AG04450 (cell line): ENCODE data around the gene CDC42BPA. TPM values are rescaled to one million over a fixed set of nuclear protein-coding genes. Genes with fewer than 3 reads are reported as not detected.

Experiments
- CTCF ChIA-PET: fragments of 300-600, 350-600 bp; formaldehyde crosslinking; extraction: SDS; loops from one replicate; lab custom pipeline; 2022; ENCODE audit warnings: antibody characterized with exemption, inconsistent platforms; lab: Charles Lee
- POLR2A ChIA-PET: fragments of 350-600 bp; formaldehyde crosslinking; extraction: SDS; loops from one replicate; lab custom pipeline; 2021; ENCODE audit warnings: antibody characterized with exemption, inconsistent platforms; lab: Yijun Ruan, JAX
- DNase-seq: peaks from one replicate; pipeline ENCODE4 v3.0.0-alpha.2; 2011; ENCODE audit warnings: low read depth, low spot score
- H3K27ac ChIP-seq: one replicate; pipeline ENCODE4 v1.5.1; 2012; ENCODE audit warnings: low read depth, low read length, control low read depth
- H3K27me3 ChIP-seq: one replicate; pipeline ENCODE4 v1.6.0; 2012; ENCODE audit warnings: low read length; ENCODE audit not compliant: control insufficient read depth, insufficient read depth
- H3K4me3 ChIP-seq: 2 replicates; pipeline ENCODE4 v1.5.1; 2011; ENCODE audit warnings: mild to moderate bottlenecking, low read depth, low read length, control low read depth
- H3K9me3 ChIP-seq: 2 replicates; pipeline ENCODE4 v1.5.1; 2012; ENCODE audit warnings: low read length; ENCODE audit not compliant: control insufficient read depth, insufficient read depth
- CTCF ChIP-seq: IDR thresholded peaks from 2 replicates; pipeline ENCODE4 v1.5.1; 2011; ENCODE audit warnings: low read depth, low read length, control low read depth, inconsistent platforms
- polyA plus RNA-seq: library from polyadenylated mRNA; depleted of rRNA; stranded (reverse); fragments of >200 nt; gene quantifications from 2 replicates; pipeline ENCODE4 v1.2.3, GENCODE V29; 2011

The CDC42BPA gene
- polyA plus RNA-seq, 1 experiment: 30.7 TPM

GRCh38 chr1:227167276-227168101 lies 150.8 kb downstream of the CDC42BPA start:
- ChIA-PET POLR2A (no interaction called here), CTCF (no interaction called here)
- no peak for TF ChIP-seq CTCF

GRCh38 chr1:227166559-227166958 lies 151.7 kb downstream of the CDC42BPA start:
- H3K4me3 ChIP-seq: no peak overlapping the region
- no peak for DNase-seq
- no peak for TF ChIP-seq CTCF
- ChIA-PET POLR2A (no interaction called here), CTCF (no interaction called here)
- no peaks in the 10 kb centered on the region for H3K27me3 ChIP-seq
- H3K9me3 ChIP-seq: no peaks in the 10 kb centered on the region
- H3K27ac ChIP-seq: no peak overlapping the region

More at GRCh38 chr1:227167276-227168101, 150.8 kb downstream of the CDC42BPA start:
- Histone ChIP-seq H3K9me3 (no peaks in the 10 kb centered on the region), H3K27me3 (no peaks in the 10 kb centered on the region), H3K27ac (no peak overlapping the region), H3K4me3 (no peak overlapping the region)
- no peak for DNase-seq

- POLR2A ChIA-PET: no interaction called here
- no peak overlapping the region for H3K4me3 ChIP-seq
- no peaks in the 10 kb centered on the region for H3K9me3 ChIP-seq
- no peak for DNase-seq
- no peaks in the 10 kb centered on the region for H3K27me3 ChIP-seq
- CTCF ChIA-PET: no interaction called here
- no peak for TF ChIP-seq CTCF
- H3K27ac ChIP-seq: no peak overlapping the region
Measured at GRCh38 chr1:227161470-227161869, 156.8 kb downstream of the CDC42BPA start.

GRCh38 chr1:227156520-227156919 lies 161.8 kb downstream of the CDC42BPA start:
- no peak for DNase-seq
- no peak overlapping the region for H3K4me3 ChIP-seq
- H3K27ac ChIP-seq: no peak overlapping the region
- H3K9me3 ChIP-seq: no peaks in the 10 kb centered on the region
- ChIA-PET POLR2A (no interaction called here), CTCF (interaction anchor here (0.7 kb wide), 1 partner anchor 256 kb away, joined by 3 read pairs; no protein-coding TSS in a partner anchor)
- no peak for TF ChIP-seq CTCF
- H3K27me3 ChIP-seq: no peaks in the 10 kb centered on the region

GRCh38 chr1:227155688-227156087 lies 162.6 kb downstream of the CDC42BPA start:
- H3K27me3 ChIP-seq: no peaks in the 10 kb centered on the region
- no peak overlapping the region for H3K4me3 ChIP-seq
- no peak for DNase-seq
- ChIA-PET POLR2A (no interaction called here), CTCF (no interaction called here)
- H3K27ac ChIP-seq: no peak overlapping the region
- no peak for TF ChIP-seq CTCF
- no peaks in the 10 kb centered on the region for H3K9me3 ChIP-seq
